A549 (cell line): ENCODE results near the gene MRPL34. TPM values are rescaled to one million over a fixed set of nuclear protein-coding genes. Genes with fewer than 3 reads are reported as not detected.

ENCODE experiments used
- ATAC-seq, 2 experiments: fragments of 200-7000 bp in 1 of 2; fragments of >200 bp in 1 of 2; cut with Nextera tagmentation in 1 of 2; cut with Tn5 transposase in 1 of 2; 3 replicates each; pipeline versions ENCODE4 v1.8.0 to v1.9.1; 2018 to 2020; ENCODE audit warnings: mild to moderate bottlenecking in 1 of 2, moderate library complexity in 1 of 2
- CTCF ChIA-PET: fragments of 300-600 bp; sonication (Branson Sonifier 250); formaldehyde crosslinking; extraction: SDS; loops from one replicate; lab custom pipeline; 2021; ENCODE audit warnings: antibody characterized with exemption, inconsistent platforms; lab: Yijun Ruan, JAX
- POLR2A ChIA-PET: fragments of 350-600 bp; formaldehyde crosslinking; extraction: SDS; loops from one replicate; lab custom pipeline; 2021; ENCODE audit warnings: antibody characterized with exemption, inconsistent platforms; lab: Yijun Ruan, JAX
- DNase-seq, 2 experiments: peaks; one replicate each; pipeline versions ENCODE4 v3.0.0 to v3.0.0-alpha.2; 2011 to 2016; ENCODE audit warnings: low read depth in 1 of 2, low spot score in 1 of 2
- FAIRE-seq: peaks from 2 replicates; lab custom pipeline; 2011; peaks lifted over from hg19 to GRCh38; lab: Jason Lieb, UNC
- H3K27ac ChIP-seq, 2 experiments: fragments of >200 bp; sonication (Bioruptor Twin); formaldehyde crosslinking; 3 replicates each; pipeline ENCODE4 v1.5.1; 2016 to 2017
- H3K4me1 ChIP-seq: fragments of >200 bp; sonication (Bioruptor Twin); formaldehyde crosslinking; 3 replicates; pipeline ENCODE4 v1.6.1; 2016
- H3K4me2 ChIP-seq: fragments of >200 bp; sonication (Bioruptor Twin); formaldehyde crosslinking; 3 replicates; pipeline ENCODE4 v1.6.1; 2016
- H3K4me3 ChIP-seq: fragments of >200 bp; sonication (Bioruptor Twin); formaldehyde crosslinking; 3 replicates; pipeline ENCODE4 v1.5.1; 2016
- H3K9me3 ChIP-seq: fragments of >200 bp; sonication (Bioruptor Twin); formaldehyde crosslinking; 3 replicates; pipeline ENCODE4 v1.6.1; 2016
- ATOH8 ChIP-seq: fragments of 250-450 bp; sonication (Bioruptor Pico); IDR thresholded peaks from 2 replicates; pipeline ENCODE4 v1.5.0; 2020; ENCODE audit warnings: low read depth, mild to moderate bottlenecking, moderate library complexity
- BHLHE40 ChIP-seq: IDR thresholded peaks from 2 replicates; pipeline ENCODE4 v1.6.1; 2012; ENCODE audit warnings: low read depth, low read length, inconsistent platforms
- CBX8 ChIP-seq: fragments of 200-600 bp; sonication (generic); IDR thresholded peaks from 2 replicates; pipeline ENCODE4 v1.6.1; 2016
- CEBPB ChIP-seq, 2 experiments: fragments of >200 bp in 1 of 2; sonication (Bioruptor Twin) in 1 of 2; formaldehyde crosslinking in 1 of 2; IDR thresholded peaks; 2 replicates each; pipeline ENCODE4 v1.6.1; 2012 to 2016
- CHD2 ChIP-seq: fragments of 150-350 bp; IDR thresholded peaks from 2 replicates; pipeline ENCODE4 v1.6.1; 2014; ENCODE audit warnings: low read length; ENCODE audit not compliant: partially characterized antibody
- EHF ChIP-seq: fragments of 250-450 bp; sonication (Bioruptor Pico); IDR thresholded peaks from 2 replicates; pipeline ENCODE4 v1.5.0; 2020; ENCODE audit warnings: mild to moderate bottlenecking
- EHMT2 ChIP-seq: fragments of 200-600 bp; sonication (generic); IDR thresholded peaks from 2 replicates; pipeline ENCODE4 v1.6.1; 2016; ENCODE audit warnings: antibody characterized with exemption, low read depth, mild to moderate bottlenecking, moderate library complexity
- EP300 ChIP-seq, 2 experiments: fragments of >200 bp; sonication (Bioruptor Twin); formaldehyde crosslinking; IDR thresholded peaks; 2 replicates in 1 of 2; 3 replicates in 1 of 2; pipeline ENCODE4 v1.6.1; 2016 to 2017
- ESRRA ChIP-seq: fragments of 150-350 bp; IDR thresholded peaks from 2 replicates; pipeline ENCODE4 v1.6.1; 2014; ENCODE audit warnings: mild to moderate bottlenecking, low read length, borderline replicate concordance
- FOSL2 ChIP-seq, 2 experiments: fragments of 450-650 bp in 1 of 2; fragments of >200 bp in 1 of 2; sonication (Bioruptor Twin) in 1 of 2; formaldehyde crosslinking; IDR thresholded peaks; 2 replicates each; pipeline versions ENCODE4 v1.5.0 to v1.6.1; 2016 to 2020; ENCODE audit warnings: mild to moderate bottlenecking in 1 of 2, moderate library complexity in 1 of 2
- FOXS1 ChIP-seq: fragments of 250-450 bp; sonication (Bioruptor Pico); IDR thresholded peaks from 2 replicates; pipeline ENCODE4 v1.5.0; 2020; ENCODE audit warnings: mild to moderate bottlenecking, moderate library complexity
- HDAC2 ChIP-seq: fragments of 200-600 bp; sonication (generic); IDR thresholded peaks from 2 replicates; pipeline ENCODE4 v1.6.1; 2016
- HOXA7 ChIP-seq: fragments of 250-450 bp; sonication (Bioruptor Pico); IDR thresholded peaks from 2 replicates; pipeline ENCODE4 v1.5.0; 2020; ENCODE audit warnings: mild to moderate bottlenecking, moderate library complexity
- HOXB13 ChIP-seq: fragments of 250-450 bp; sonication (Bioruptor Pico); IDR thresholded peaks from 2 replicates; pipeline ENCODE4 v1.5.0; 2020; ENCODE audit warnings: low read depth, mild to moderate bottlenecking, moderate library complexity
- JUN ChIP-seq, 2 experiments: fragments of >200 bp; sonication (Bioruptor Twin); formaldehyde crosslinking; IDR thresholded peaks; 2 replicates in 1 of 2; 3 replicates in 1 of 2; pipeline ENCODE4 v1.6.1; 2016 to 2017
- JUNB ChIP-seq: fragments of >200 bp; sonication (Bioruptor Twin); formaldehyde crosslinking; IDR thresholded peaks from 2 replicates; pipeline ENCODE4 v1.6.1; 2016
- MAFK ChIP-seq: fragments of 450-650 bp; IDR thresholded peaks from 2 replicates; pipeline ENCODE4 v1.6.1; 2014; ENCODE audit not compliant: partially characterized antibody
- MAX ChIP-seq: IDR thresholded peaks from 2 replicates; pipeline ENCODE4 v1.6.1; 2012
- MAZ ChIP-seq: fragments of 150-350 bp; IDR thresholded peaks from 2 replicates; pipeline ENCODE4 v1.6.1; 2014; ENCODE audit warnings: antibody characterized with exemption, low read depth, low read length, borderline replicate concordance
- MYC ChIP-seq: IDR thresholded peaks from 2 replicates; pipeline ENCODE4 v1.6.1; 2012; ENCODE audit warnings: mild to moderate bottlenecking, inconsistent platforms, low read length, improper control_type of control experiment, borderline replicate concordance
- NFE2L2 ChIP-seq: fragments of 150-350 bp; conservative IDR thresholded peaks from 2 replicates; pipeline ENCODE4 v1.6.1; 2014; ENCODE audit warnings: low read length
- NPAS2 ChIP-seq: fragments of 250-450 bp; sonication (Bioruptor Pico); IDR thresholded peaks from 2 replicates; pipeline ENCODE4 v1.8.0; 2022; ENCODE audit warnings: mild to moderate bottlenecking, moderate library complexity, borderline replicate concordance
- NR3C1 ChIP-seq: fragments of >200 bp; sonication (Bioruptor Twin); formaldehyde crosslinking; IDR thresholded peaks from 3 replicates; pipeline ENCODE4 v1.6.1; 2017
- RARB ChIP-seq: fragments of 250-450 bp; sonication (Bioruptor Pico); IDR thresholded peaks from 2 replicates; pipeline ENCODE4 v1.8.0; 2021; ENCODE audit warnings: mild to moderate bottlenecking, moderate library complexity
- REST ChIP-seq: fragments of 200-600 bp; sonication (generic); IDR thresholded peaks from 2 replicates; pipeline ENCODE4 v1.6.1; 2016; ENCODE audit warnings: antibody characterized with exemption, mild to moderate bottlenecking, moderate library complexity
- RFX5 ChIP-seq: fragments of 450-650 bp; IDR thresholded peaks from 2 replicates; pipeline ENCODE4 v1.7.1; 2014; ENCODE audit warnings: antibody characterized with exemption, mild to moderate bottlenecking, moderate library complexity
- RNF2 ChIP-seq: fragments of 200-600 bp; sonication (generic); IDR thresholded peaks from 2 replicates; pipeline ENCODE4 v1.6.1; 2016; ENCODE audit warnings: low read depth, mild to moderate bottlenecking, antibody characterized with exemption, moderate library complexity, borderline replicate concordance
- SREBF2 ChIP-seq: fragments of 450-650 bp; IDR thresholded peaks from 2 replicates; pipeline ENCODE4 v1.6.1; 2014; ENCODE audit warnings: mild to moderate bottlenecking, moderate library complexity
- TFCP2L1 ChIP-seq: fragments of 250-450 bp; sonication (Bioruptor Pico); IDR thresholded peaks from 2 replicates; pipeline ENCODE4 v1.5.0; 2021; ENCODE audit warnings: mild to moderate bottlenecking
- TP53 ChIP-seq: fragments of 250-450 bp; sonication (Bioruptor Pico); IDR thresholded peaks from 2 replicates; pipeline ENCODE4 v1.5.0; 2021; ENCODE audit warnings: mild to moderate bottlenecking, moderate library complexity
- USF2 ChIP-seq: fragments of 450-650 bp; IDR thresholded peaks from 2 replicates; pipeline ENCODE4 v1.6.1; 2014; ENCODE audit warnings: antibody characterized with exemption
- ZC3H11A ChIP-seq: fragments of 450-650 bp; IDR thresholded peaks from 2 replicates; pipeline ENCODE4 v1.6.1; 2014; ENCODE audit warnings: antibody characterized with exemption, mild to moderate bottlenecking
- WGBS: methylation state at CpG from one replicate; pipeline ENCODE4 v1.1.6; 2017; ENCODE audit errors: missing lambda C conversion rate; 5-methylcytosine and 5-hydroxymethylcytosine counted together
- polyA minus RNA-seq: library from RNA; depleted of rRNA, polyadenylated mRNA; stranded (reverse); fragments of >200 nt; gene quantifications from 2 replicates; pipeline ENCODE4 v1.2.3, GENCODE V29; 2011; rRNA and poly(A)+ RNA removed
- polyA plus RNA-seq, 4 experiments: library from polyadenylated mRNA; depleted of rRNA in 3 of 4; stranded (reverse); fragments of >200 nt; fragmentation: RNase III in 1 of 4; extraction: RNeasy Plus Mini Kit Qiagen cat#74134 plus additional on column Dnase treatment in 1 of 4; gene quantifications; 2 replicates in 3 of 4; 3 replicates in 1 of 4; pipeline ENCODE4 v1.2.3, GENCODE V29; 2011 to 2017
- TF ChIP-seq, protein P1 (sequence below): IDR thresholded peaks from 2 replicates; pipeline ENCODE4 v1.6.1; 2012; ENCODE audit warnings: low read depth, borderline replicate concordance
- TF ChIP-seq, protein P2 (sequence below): fragments of >200 bp; sonication (Bioruptor Twin); formaldehyde crosslinking; IDR thresholded peaks from 2 replicates; pipeline ENCODE4 v1.6.1; 2016

Gene MRPL34
- polyA plus RNA-seq (2011; rRNA removed) (28.1 and 30.5 TPM in 2 replicates), polyA plus RNA-seq (2017; fragmentation: RNase III; extraction: RNeasy Plus Mini Kit Qiagen cat#74134 plus additional on column Dnase treatment) (50.6 to 56.1 TPM (median 54.9 TPM) in 3 replicates), polyA minus RNA-seq (6.4 and 7.5 TPM in 2 replicates)
- polyA plus RNA-seq (2012; cell fraction: cytosol; rRNA removed) = 51.9 and 54.3 TPM in 2 replicates
- 43.2 and 81.8 TPM in 2 replicates for polyA plus RNA-seq (2012; cell fraction: nucleus; rRNA removed)

DNA sequence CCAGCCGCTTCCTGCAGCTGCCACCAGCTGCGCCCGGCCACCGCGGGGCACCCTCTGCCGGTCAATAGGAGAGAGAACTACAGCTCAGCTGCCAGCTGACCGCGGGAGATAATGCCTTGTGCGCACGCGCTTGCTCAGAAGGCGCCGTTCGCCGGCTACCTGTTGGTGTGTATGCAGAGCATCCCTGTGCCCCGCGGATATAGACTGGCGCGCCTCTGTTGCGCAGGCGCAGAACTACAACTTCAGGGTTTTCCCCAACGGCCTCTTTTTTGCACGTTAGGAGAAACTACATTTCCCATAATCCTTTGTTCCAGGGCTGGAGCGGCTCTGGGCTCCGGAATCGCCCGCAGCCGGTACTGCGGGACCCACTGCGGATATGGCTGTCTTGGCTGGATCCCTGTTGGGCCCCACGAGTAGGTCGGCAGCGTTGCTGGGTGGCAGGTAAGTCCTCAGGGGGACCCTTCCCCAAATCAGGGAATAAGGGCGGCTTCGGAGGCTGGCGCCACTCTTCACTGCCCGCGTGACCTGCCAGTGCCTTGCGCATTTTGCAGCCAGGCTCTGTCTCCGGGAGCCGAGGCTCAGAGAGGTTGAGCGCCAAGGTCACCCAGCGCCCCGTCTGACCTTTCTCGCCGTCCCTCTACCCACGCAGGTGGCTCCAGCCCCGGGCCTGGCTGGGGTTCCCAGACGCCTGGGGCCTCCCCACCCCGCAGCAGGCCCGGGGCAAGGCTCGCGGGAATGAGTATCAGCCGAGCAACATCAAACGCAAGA lies at the start of gene MRPL34:
MRPL34 (plus strand) TSS at position 356 of the 768 bp plus-strand sequence; CDS start at position 377, 21 bp downstream.
- peak; percentile 71 to 99 for DNase-seq
- CTCF ChIA-PET = interaction anchor here (0.6 to 8.7 kb wide), 11 partner anchors 12 to 1889 kb away, joined by 3 to 98 read pairs (median 3); no protein-coding TSS in a partner anchor
- peak within 1 kb of the TSS; percentile 50 for H3K4me3 ChIP-seq
- H3K4me2 ChIP-seq = peak within 1 kb of the TSS; percentile 93
- FAIRE-seq = no peak
- peaks cover 32% of the 10 kb centered on the region for H3K4me1 ChIP-seq
- H3K9me3 ChIP-seq = no peaks in the 10 kb centered on the region
- peak; percentile 62 to 80 for ATAC-seq
- H3K27ac ChIP-seq = peak within 1 kb of the TSS; percentile 80 to 99
- 2% methylated on average over 11 of the region's 55 CpGs for WGBS
- POLR2A ChIA-PET = interaction anchor here (0.6 to 1.9 kb wide), 6 partner anchors 13 to 647 kb away, joined by 3 to 15 read pairs (median 4); partner anchors contain the start of gene ANO8
- TF ChIP-seq RNF2 (no peak), TP53 (CRISPR knock-in tag) (no peak), TFCP2L1 (CRISPR knock-in tag) (no peak), USF2 (0 out of 2 replicates have a peak, but pooled peaks have one; percentile 15), BHLHE40 (no peak), MYC (no peak; the same call in 1 of the 2 replicates), REST (peak; percentile 39; the same call in 1 of the 2 replicates), CBX8 (no peak), NFE2L2 (no peak), EHF (CRISPR knock-in tag) (no peak), HDAC2 (no peak), SREBF2 (no peak), EP300 (IDR thresholded peaks at IDR 0.05) (no peak), JUN (IDR thresholded peaks at IDR 0.05) (peak in 1 of 2 experiments; percentile 81; a peak in 3 of 5 replicates), NPAS2 (CRISPR knock-in tag) (no peak), HOXB13 (CRISPR knock-in tag) (no peak), CEBPB (IDR thresholded peaks at IDR 0.05) (no peak), JUNB (no peak), HOXA7 (no peak), CHD2 (no peak), ATOH8 (CRISPR knock-in tag) (no peak), ESRRA (peak; percentile 67; the same call in 1 of the 2 replicates), FOSL2 (IDR thresholded peaks at IDR 0.05) (no peak), FOSL2 (CRISPR knock-in tag; IDR thresholded peaks at IDR 0.05) (no peak), NR3C1 (no peak), RFX5 (no peak), MAFK (peak; percentile 44), EHMT2 (no peak), FOXS1 (CRISPR knock-in tag) (no peak), MAX (peak; percentile 77), ZC3H11A (no peak), MAZ (no peak), RARB (CRISPR knock-in tag) (no peak)
- TF ChIP-seq, protein P1, sequence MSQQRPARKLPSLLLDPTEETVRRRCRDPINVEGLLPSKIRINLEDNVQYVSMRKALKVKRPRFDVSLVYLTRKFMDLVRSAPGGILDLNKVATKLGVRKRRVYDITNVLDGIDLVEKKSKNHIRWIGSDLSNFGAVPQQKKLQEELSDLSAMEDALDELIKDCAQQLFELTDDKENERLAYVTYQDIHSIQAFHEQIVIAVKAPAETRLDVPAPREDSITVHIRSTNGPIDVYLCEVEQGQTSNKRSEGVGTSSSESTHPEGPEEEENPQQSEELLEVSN = no peak; the same call in 1 of the 2 replicates
- TF ChIP-seq, protein P2, sequence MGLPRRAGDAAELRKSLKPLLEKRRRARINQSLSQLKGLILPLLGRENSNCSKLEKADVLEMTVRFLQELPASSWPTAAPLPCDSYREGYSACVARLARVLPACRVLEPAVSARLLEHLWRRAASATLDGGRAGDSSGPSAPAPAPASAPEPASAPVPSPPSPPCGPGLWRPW = no peak
